HEK293 (cell line): ENCODE data around the gene SBNO2.

Source experiments
- ATF2 ChIP-seq: fragments of 450-650 bp; formaldehyde crosslinking; IDR thresholded peaks from 2 replicates; pipeline ENCODE4 v1.5.1; 2016; ENCODE audit warnings: missing biosample characterization, missing genetic modification characterization, low read depth
- GLI2 ChIP-seq: fragments of 450-650 bp; formaldehyde crosslinking; IDR thresholded peaks from 2 replicates; pipeline ENCODE4; 2017; ENCODE audit warnings: missing biosample characterization, missing genetic modification characterization, low read depth, borderline replicate concordance
- GLIS1 ChIP-seq: fragments of 450-650 bp; formaldehyde crosslinking; IDR thresholded peaks from 2 replicates; pipeline ENCODE4 v1.5.1; 2016; ENCODE audit warnings: missing biosample characterization, missing genetic modification characterization
- GLIS2 ChIP-seq: fragments of 450-650 bp; formaldehyde crosslinking; IDR thresholded peaks from 2 replicates; pipeline ENCODE4 v1.5.1; 2016; ENCODE audit warnings: missing biosample characterization, missing genetic modification characterization
- INSM2 ChIP-seq: fragments of 450-650 bp; formaldehyde crosslinking; IDR thresholded peaks from 2 replicates; pipeline ENCODE4 v1.5.1; 2016; ENCODE audit warnings: missing biosample characterization, missing genetic modification characterization
- OVOL3 ChIP-seq: fragments of 450-650 bp; formaldehyde crosslinking; IDR thresholded peaks from 2 replicates; pipeline ENCODE4 v1.5.1; 2016; ENCODE audit warnings: missing biosample characterization, missing genetic modification characterization
- PRDM10 ChIP-seq: fragments of 450-650 bp; formaldehyde crosslinking; IDR thresholded peaks from 2 replicates; pipeline ENCODE4 v1.5.1; 2016; ENCODE audit warnings: missing biosample characterization, missing genetic modification characterization
- SCRT2 ChIP-seq: fragments of 450-650 bp; formaldehyde crosslinking; IDR thresholded peaks from 2 replicates; pipeline ENCODE4 v1.5.1; 2016; ENCODE audit warnings: missing biosample characterization, missing genetic modification characterization
- SP2 ChIP-seq: fragments of 450-650 bp; formaldehyde crosslinking; IDR thresholded peaks from 2 replicates; pipeline ENCODE4 v1.5.1; 2016; ENCODE audit warnings: missing biosample characterization, missing genetic modification characterization
- ZBTB1 ChIP-seq: fragments of 450-650 bp; formaldehyde crosslinking; IDR thresholded peaks from 2 replicates; pipeline ENCODE4 v1.5.1; 2016; ENCODE audit warnings: missing biosample characterization, missing genetic modification characterization
- ZFHX2 ChIP-seq: fragments of 450-650 bp; formaldehyde crosslinking; conservative IDR thresholded peaks from 2 replicates; pipeline ENCODE4 v1.5.1; 2016; ENCODE audit warnings: missing biosample characterization, missing genetic modification characterization
- ZFP69B ChIP-seq: fragments of 450-650 bp; formaldehyde crosslinking; IDR thresholded peaks from 2 replicates; pipeline ENCODE4 v1.5.1; 2016; ENCODE audit warnings: missing biosample characterization, missing genetic modification characterization
- ZNF202 ChIP-seq: fragments of 450-650 bp; formaldehyde crosslinking; IDR thresholded peaks from 2 replicates; pipeline ENCODE4 v1.5.1; 2016; ENCODE audit warnings: missing biosample characterization, missing genetic modification characterization, borderline replicate concordance
- ZNF266 ChIP-seq: fragments of 450-650 bp; formaldehyde crosslinking; IDR thresholded peaks from 2 replicates; pipeline ENCODE4 v1.5.1; 2016; ENCODE audit warnings: missing biosample characterization, missing genetic modification characterization, low read depth
- ZNF473 ChIP-seq: fragments of 450-650 bp; formaldehyde crosslinking; IDR thresholded peaks from 2 replicates; pipeline ENCODE4 v1.5.1; 2017; ENCODE audit warnings: missing biosample characterization, missing genetic modification characterization
- ZNF518A ChIP-seq: fragments of 450-650 bp; formaldehyde crosslinking; conservative IDR thresholded peaks from 2 replicates; pipeline ENCODE4 v1.5.1; 2016; ENCODE audit warnings: low read depth, missing biosample characterization, missing genetic modification characterization
- ZNF530 ChIP-seq: fragments of 450-650 bp; formaldehyde crosslinking; IDR thresholded peaks from 2 replicates; pipeline ENCODE4 v1.5.1; 2016; ENCODE audit warnings: low read depth, missing biosample characterization, missing genetic modification characterization
- ZNF558 ChIP-seq: fragments of 450-650 bp; formaldehyde crosslinking; IDR thresholded peaks from 2 replicates; pipeline ENCODE4 v1.5.1; 2016; ENCODE audit warnings: missing biosample characterization, missing genetic modification characterization
- ZNF621 ChIP-seq: fragments of 450-650 bp; formaldehyde crosslinking; IDR thresholded peaks from 2 replicates; pipeline ENCODE4 v1.5.1; 2017; ENCODE audit warnings: missing biosample characterization, missing genetic modification characterization
- ZNF76 ChIP-seq: fragments of 450-650 bp; formaldehyde crosslinking; IDR thresholded peaks from 2 replicates; pipeline ENCODE4; 2016; ENCODE audit warnings: low read depth, missing biosample characterization, missing genetic modification characterization, borderline replicate concordance
- ZNF777 ChIP-seq: fragments of 450-650 bp; formaldehyde crosslinking; IDR thresholded peaks from 2 replicates; pipeline ENCODE4 v1.5.1; 2017; ENCODE audit warnings: missing biosample characterization, missing genetic modification characterization, borderline replicate concordance
- ZNF830 ChIP-seq: fragments of 450-650 bp; IDR thresholded peaks from 2 replicates; pipeline ENCODE4 v1.5.0; 2018; ENCODE audit warnings: missing biosample characterization, missing genetic modification characterization, low read depth, mild to moderate bottlenecking, moderate library complexity
- ZNF843 ChIP-seq: fragments of 450-650 bp; formaldehyde crosslinking; IDR thresholded peaks from 2 replicates; pipeline ENCODE4 v1.5.1; 2016; ENCODE audit warnings: missing biosample characterization, missing genetic modification characterization
- ZSCAN18 ChIP-seq: fragments of 450-650 bp; formaldehyde crosslinking; IDR thresholded peaks from 2 replicates; pipeline ENCODE4 v1.5.1; 2016; ENCODE audit warnings: missing biosample characterization, missing genetic modification characterization
- ZXDB ChIP-seq: fragments of 450-650 bp; formaldehyde crosslinking; IDR thresholded peaks from 2 replicates; pipeline ENCODE4 v1.5.1; 2016; ENCODE audit warnings: missing biosample characterization, missing genetic modification characterization

The SBNO2 gene

GRCh38 chr19:1211494-1212234 lies 37.6 kb upstream of the SBNO2 start (continued):
- TF ChIP-seq ZNF621 (no peak), ZNF202 (tag by site-specific recombination) (no peak), PRDM10 (tag by site-specific recombination) (no peak), ZFP69B (tag by site-specific recombination) (no peak), ZNF558 (tag by site-specific recombination) (no peak), ZNF777 (tag by site-specific recombination) (no peak), GLIS2 (no peak), OVOL3 (tag by site-specific recombination) (no peak), ZNF266 (tag by site-specific recombination) (no peak), ZSCAN18 (no peak), ZNF473 (tag by site-specific recombination) (no peak), SP2 (peak; percentile 82), ZNF530 (no peak), GLIS1 (no peak), SCRT2 (tag by site-specific recombination) (peak; percentile 98), INSM2 (tag by site-specific recombination) (no peak), ZBTB1 (tag by site-specific recombination) (no peak), GLI2 (tag by site-specific recombination) (no peak), ZXDB (tag by site-specific recombination) (no peak), ZNF843 (tag by site-specific recombination) (no peak), ZNF518A (tag by site-specific recombination) (no peak), ZNF76 (tag by site-specific recombination) (no peak), ATF2 (tag by site-specific recombination) (no peak), ZNF830 (no peak), ZFHX2 (tag by site-specific recombination) (peak; percentile 83)
